RKO (cell line): ENCODE results near the gene GAMT.
A peak's percentile ranks its signal among the peaks of the same experiment; 100 is the strongest.

Source experiments
- DNase-seq: peaks from one replicate; pipeline ENCODE4 v3.0.0-alpha.2; 2016; ENCODE audit warnings: low spot score

GAMT gene

GRCh38 chr19:1401138-1401888 lies at the start of gene GAMT:
GAMT (minus strand) TSS chr19:1401542; CDS start chr19:1401476, 66 bp downstream.
- DNase-seq, result no peak

- DNase-seq, result no peak
Measured at GRCh38 chr19:1449467-1450442, 48.4 kb upstream of the GAMT start, which contains the start of gene APC2. APC2 (plus strand) TSS chr19:1450121; CDS start chr19:1453002, 2,881 bp downstream.

GRCh38 chr19:1447944-1448343 lies 46.6 kb upstream of the GAMT start:
- DNase-seq, result no peak

GRCh38 chr19:1447504-1447903 lies 46.2 kb upstream of the GAMT start:
- no peak for DNase-seq

- no peak for DNase-seq
Measured at GRCh38 chr19:1446713-1447481, 45.6 kb upstream of the GAMT start.

GRCh38 chr19:1445932-1446712 lies 44.8 kb upstream of the GAMT start:
- peak; percentile 47 for DNase-seq

GRCh38 chr19:1445185-1445931 lies 44.0 kb upstream of the GAMT start:
- peak; percentile 79 for DNase-seq

- DNase-seq, result no peak
Measured at GRCh38 chr19:1441677-1442438, 40.5 kb upstream of the GAMT start.

- no peak for DNase-seq
Measured at GRCh38 chr19:1441022-1441426, 39.7 kb upstream of the GAMT start.

GRCh38 chr19:1440418-1440801 lies 39.1 kb upstream of the GAMT start:
- no peak for DNase-seq

- DNase-seq, result peak; percentile 42
Measured at GRCh38 chr19:1439525-1440417, 38.4 kb upstream of the GAMT start.

- no peak for DNase-seq
Measured at GRCh38 chr19:1438933-1439354, 37.6 kb upstream of the GAMT start.

- DNase-seq, result peak; percentile 94
Measured at GRCh38 chr19:1438035-1438932, 36.9 kb upstream of the GAMT start, which contains the start of gene RPS15. RPS15 (plus strand) TSS chr19:1438396; CDS start chr19:1438426, 30 bp downstream.

GRCh38 chr19:1437609-1438008 lies 36.3 kb upstream of the GAMT start:
- no peak for DNase-seq

GRCh38 chr19:1435378-1435989 lies 34.1 kb upstream of the GAMT start:
- DNase-seq, result no peak

- no peak for DNase-seq
Measured at GRCh38 chr19:1434577-1435060, 33.3 kb upstream of the GAMT start.

- DNase-seq, result no peak
Measured at GRCh38 chr19:1434040-1434366, 32.7 kb upstream of the GAMT start.
